OCI-LY7 (cell line): Measurements from ENCODE around the gene ITGAE.

Experiments used
- EZH2phosphoT487 ChIP-seq: fragments of 200-600 bp; sonication (generic); IDR thresholded peaks from 2 replicates; pipeline ENCODE4 v1.6.1; 2018; ENCODE audit warnings: low read depth, borderline replicate concordance, mild to moderate bottlenecking, mixed run types, antibody characterized with exemption, low read length, moderate library complexity, mixed read lengths
- TF ChIP-seq, protein P1 (sequence below): fragments of 200-600 bp; sonication (generic); conservative IDR thresholded peaks from 2 replicates; pipeline ENCODE4 v1.5.1; 2014; ENCODE audit warnings: mild to moderate bottlenecking, antibody characterized with exemption, low read length, moderate library complexity, mixed read lengths

- TF ChIP-seq, protein P1, sequence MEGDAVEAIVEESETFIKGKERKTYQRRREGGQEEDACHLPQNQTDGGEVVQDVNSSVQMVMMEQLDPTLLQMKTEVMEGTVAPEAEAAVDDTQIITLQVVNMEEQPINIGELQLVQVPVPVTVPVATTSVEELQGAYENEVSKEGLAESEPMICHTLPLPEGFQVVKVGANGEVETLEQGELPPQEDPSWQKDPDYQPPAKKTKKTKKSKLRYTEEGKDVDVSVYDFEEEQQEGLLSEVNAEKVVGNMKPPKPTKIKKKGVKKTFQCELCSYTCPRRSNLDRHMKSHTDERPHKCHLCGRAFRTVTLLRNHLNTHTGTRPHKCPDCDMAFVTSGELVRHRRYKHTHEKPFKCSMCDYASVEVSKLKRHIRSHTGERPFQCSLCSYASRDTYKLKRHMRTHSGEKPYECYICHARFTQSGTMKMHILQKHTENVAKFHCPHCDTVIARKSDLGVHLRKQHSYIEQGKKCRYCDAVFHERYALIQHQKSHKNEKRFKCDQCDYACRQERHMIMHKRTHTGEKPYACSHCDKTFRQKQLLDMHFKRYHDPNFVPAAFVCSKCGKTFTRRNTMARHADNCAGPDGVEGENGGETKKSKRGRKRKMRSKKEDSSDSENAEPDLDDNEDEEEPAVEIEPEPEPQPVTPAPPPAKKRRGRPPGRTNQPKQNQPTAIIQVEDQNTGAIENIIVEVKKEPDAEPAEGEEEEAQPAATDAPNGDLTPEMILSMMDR, result no peak
- TF ChIP-seq EZH2phosphoT487, result no peak
These were observed 25.2 kb upstream of the ITGAE start for GRCh38 chr17:3826191-3826590.
